Right atrium auricular region (tissue), 2 donors: ENCODE results near the gene RNF141. TPM values are rescaled to one million over a fixed set of nuclear protein-coding genes. Genes with fewer than 3 reads are reported as not detected.

ENCODE experiments used
- DNase-seq: peaks from one replicate; pipeline ENCODE4 v3.0.0-alpha.2; 2019; ENCODE audit warnings: low spot score
- H3K27ac ChIP-seq, 2 donors: fragments of 200-600 bp; sonication (generic); 1 replicate in 1 of 2; 2 replicates in 1 of 2; pipeline ENCODE4 v1.5.1; 2016 to 2019
- H3K27me3 ChIP-seq, 2 donors: fragments of 200-600 bp; sonication (generic); one replicate each; pipeline versions ENCODE4 v1.5.1 to v1.6.0; 2017 to 2019
- H3K36me3 ChIP-seq: fragments of 200-600 bp; sonication (generic); one replicate; pipeline ENCODE4 v1.5.1; 2016
- H3K4me1 ChIP-seq, 2 donors: fragments of 200-600 bp; sonication (generic); one replicate each; pipeline versions ENCODE4 v1.5.1 to v1.6.0; 2017 to 2019
- H3K4me3 ChIP-seq, 2 donors: fragments of 200-600 bp; sonication (generic); 1 replicate in 1 of 2; 2 replicates in 1 of 2; pipeline ENCODE4 v1.5.1; 2017 to 2019; ENCODE audit warnings: mild to moderate bottlenecking in 1 of 2, moderate library complexity in 1 of 2
- H3K9me3 ChIP-seq, 2 donors: fragments of 200-600 bp; sonication (generic); one replicate each; pipeline ENCODE4 v1.5.1; 2019
- total RNA-seq, 2 donors: library from RNA; depleted of rRNA; stranded (reverse); fragments of >200 nt; gene quantifications; one replicate each; pipeline ENCODE4 v1.1.0, GENCODE V29; 2016
- TF ChIP-seq, protein P1 (sequence below), 2 donors: fragments of 200-600 bp; sonication (generic); IDR thresholded peaks; one replicate each; pipeline ENCODE4 v1.5.1; 2019; ENCODE audit warnings: antibody characterized with exemption in 2 of 2

RNF141 gene
- total RNA-seq, 2 donors from 2014 or later: 22.9 to 29.8 TPM

DNA sequence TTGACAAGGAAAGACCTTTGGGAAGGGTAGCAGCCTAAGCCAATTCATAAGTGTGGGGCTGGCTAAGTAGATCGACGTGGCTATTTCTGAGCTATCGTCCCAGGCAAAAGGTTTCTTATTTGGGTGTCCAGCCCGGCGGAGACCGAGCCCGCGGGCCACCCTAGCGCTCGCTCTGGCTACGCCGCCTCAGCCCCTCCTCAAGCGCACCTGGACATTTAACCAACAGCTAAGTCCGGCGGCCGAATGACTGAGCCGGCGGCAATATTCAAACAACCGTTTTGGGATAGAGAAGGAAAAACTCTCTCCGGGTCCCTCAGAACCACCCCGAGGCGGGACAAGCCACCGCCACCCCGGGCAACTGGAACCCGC lies 457 bp downstream of the RNF141 start:
- no peak for DNase-seq

DNA sequence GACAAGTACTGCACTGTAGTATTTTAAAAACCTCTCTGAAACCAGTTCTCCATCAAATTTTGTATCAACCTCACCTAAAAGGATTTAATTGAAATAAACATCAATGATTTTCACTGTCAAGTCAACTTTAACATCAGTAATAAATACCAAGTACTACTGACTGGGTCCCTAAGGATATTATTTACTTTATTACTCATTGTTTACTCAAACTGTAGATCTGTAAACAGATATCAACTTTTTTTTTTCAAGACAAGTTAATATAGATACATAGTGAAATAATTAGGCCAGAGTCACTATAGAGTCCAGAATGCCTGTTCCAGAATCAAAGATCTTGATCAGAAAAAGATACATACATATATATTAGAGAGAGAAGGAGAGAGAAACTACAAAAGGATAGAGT lies 1.6 kb downstream of the RNF141 start:
- TF ChIP-seq, protein P1, sequence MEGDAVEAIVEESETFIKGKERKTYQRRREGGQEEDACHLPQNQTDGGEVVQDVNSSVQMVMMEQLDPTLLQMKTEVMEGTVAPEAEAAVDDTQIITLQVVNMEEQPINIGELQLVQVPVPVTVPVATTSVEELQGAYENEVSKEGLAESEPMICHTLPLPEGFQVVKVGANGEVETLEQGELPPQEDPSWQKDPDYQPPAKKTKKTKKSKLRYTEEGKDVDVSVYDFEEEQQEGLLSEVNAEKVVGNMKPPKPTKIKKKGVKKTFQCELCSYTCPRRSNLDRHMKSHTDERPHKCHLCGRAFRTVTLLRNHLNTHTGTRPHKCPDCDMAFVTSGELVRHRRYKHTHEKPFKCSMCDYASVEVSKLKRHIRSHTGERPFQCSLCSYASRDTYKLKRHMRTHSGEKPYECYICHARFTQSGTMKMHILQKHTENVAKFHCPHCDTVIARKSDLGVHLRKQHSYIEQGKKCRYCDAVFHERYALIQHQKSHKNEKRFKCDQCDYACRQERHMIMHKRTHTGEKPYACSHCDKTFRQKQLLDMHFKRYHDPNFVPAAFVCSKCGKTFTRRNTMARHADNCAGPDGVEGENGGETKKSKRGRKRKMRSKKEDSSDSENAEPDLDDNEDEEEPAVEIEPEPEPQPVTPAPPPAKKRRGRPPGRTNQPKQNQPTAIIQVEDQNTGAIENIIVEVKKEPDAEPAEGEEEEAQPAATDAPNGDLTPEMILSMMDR (IDR thresholded peaks at IDR 0.05): no peak
- H3K4me1 ChIP-seq: peaks cover 0 to 14% of the 10 kb centered on the region in 2 donors
- no peak overlapping the region for H3K27ac ChIP-seq
- no peaks in the 10 kb centered on the region for H3K9me3 ChIP-seq
- H3K27me3 ChIP-seq: no peaks in the 10 kb centered on the region
- no peak for DNase-seq
- no peaks in the 10 kb centered on the region for H3K36me3 ChIP-seq
- H3K4me3 ChIP-seq: no peak overlapping the region

More for the DNA sequence above, 457 bp downstream of the RNF141 start:
- Histone ChIP-seq H3K36me3 (no peaks in the 10 kb centered on the region), H3K4me3 (peak overlapping the region; percentile 80 to 91), H3K4me1 (peaks cover 0 to 14% of the 10 kb centered on the region in 2 donors), H3K9me3 (no peaks in the 10 kb centered on the region), H3K27me3 (no peaks in the 10 kb centered on the region), H3K27ac (peak overlapping the region; percentile 88 to 92)
- TF ChIP-seq, protein P1 (IDR thresholded peaks at IDR 0.05): no peak

DNA sequence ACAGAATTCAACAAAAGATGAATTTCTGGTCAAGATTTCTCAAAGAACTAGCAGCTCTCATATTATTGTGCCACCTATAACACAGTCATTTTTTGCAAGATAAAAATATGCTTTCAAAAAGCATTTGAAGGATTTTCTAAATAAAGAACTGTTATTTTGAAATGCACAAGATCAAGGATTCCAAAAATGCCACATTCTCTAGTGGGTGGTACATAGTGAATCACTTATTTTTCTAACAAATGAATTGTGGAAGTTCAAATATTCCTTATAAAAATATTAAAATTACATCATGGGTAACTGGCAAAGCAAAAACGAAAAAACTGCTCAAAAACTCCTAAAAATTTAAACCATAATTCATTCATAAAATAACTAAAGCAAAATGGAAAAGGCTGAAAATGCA lies 2.1 kb downstream of the RNF141 start:
- Histone ChIP-seq H3K27ac (no peak overlapping the region), H3K27me3 (no peaks in the 10 kb centered on the region), H3K36me3 (no peaks in the 10 kb centered on the region), H3K4me1 (peaks cover 0 to 14% of the 10 kb centered on the region in 2 donors), H3K9me3 (no peaks in the 10 kb centered on the region), H3K4me3 (no peak overlapping the region)
- TF ChIP-seq, protein P1 (IDR thresholded peaks at IDR 0.05): no peak
- no peak for DNase-seq

DNA sequence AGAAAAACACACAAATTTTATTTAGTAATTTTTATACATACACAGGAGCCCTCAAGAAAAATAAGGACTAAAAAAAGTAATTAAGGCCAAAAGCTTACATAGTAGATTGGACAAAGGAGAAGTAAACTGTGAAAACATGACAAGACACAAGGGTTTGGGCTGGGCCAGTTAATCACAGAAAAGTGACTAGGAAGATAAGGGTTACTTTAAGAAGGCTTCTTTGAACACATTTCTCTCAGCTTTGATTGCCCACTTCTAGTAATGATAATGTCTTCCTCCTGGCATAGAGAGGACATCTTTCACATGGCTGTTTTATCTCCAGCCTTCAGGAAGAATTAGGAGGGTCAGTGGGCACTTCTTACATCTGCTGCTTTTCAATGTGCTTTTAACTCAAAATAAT lies 3.4 kb downstream of the RNF141 start:
- TF ChIP-seq, protein P1 (IDR thresholded peaks at IDR 0.05): no peak
- Histone ChIP-seq H3K4me1 (peaks cover 0 to 14% of the 10 kb centered on the region in 2 donors), H3K27ac (no peak overlapping the region), H3K27me3 (no peaks in the 10 kb centered on the region), H3K4me3 (no peak overlapping the region), H3K36me3 (peaks cover 6% of the 10 kb centered on the region), H3K9me3 (no peaks in the 10 kb centered on the region)
- DNase-seq: no peak

DNA sequence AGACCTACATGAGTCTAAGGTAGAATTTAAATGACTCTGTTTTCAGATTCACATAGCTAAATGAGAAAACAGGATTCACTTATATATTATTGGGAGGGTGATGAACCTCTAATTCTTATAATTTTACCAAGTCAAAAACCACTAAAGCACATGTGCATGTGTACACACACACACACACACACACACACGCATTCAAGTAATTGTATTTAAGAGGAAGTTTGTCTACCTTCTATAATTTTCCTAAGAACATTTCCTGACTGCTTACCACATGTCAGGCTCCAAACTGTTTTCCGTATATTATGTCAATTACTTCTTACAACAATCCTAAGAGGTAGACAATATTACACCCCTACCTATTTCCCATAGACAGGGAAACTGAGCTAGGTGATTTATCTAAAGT lies 6.7 kb downstream of the RNF141 start:
- Histone ChIP-seq H3K27ac (no peak overlapping the region), H3K4me1 (no peaks in the 10 kb centered on the region), H3K9me3 (no peaks in the 10 kb centered on the region), H3K27me3 (no peaks in the 10 kb centered on the region), H3K36me3 (peaks cover 19% of the 10 kb centered on the region), H3K4me3 (no peak overlapping the region)
- no peak for DNase-seq
- TF ChIP-seq, protein P1 (IDR thresholded peaks at IDR 0.05): no peak

DNA sequence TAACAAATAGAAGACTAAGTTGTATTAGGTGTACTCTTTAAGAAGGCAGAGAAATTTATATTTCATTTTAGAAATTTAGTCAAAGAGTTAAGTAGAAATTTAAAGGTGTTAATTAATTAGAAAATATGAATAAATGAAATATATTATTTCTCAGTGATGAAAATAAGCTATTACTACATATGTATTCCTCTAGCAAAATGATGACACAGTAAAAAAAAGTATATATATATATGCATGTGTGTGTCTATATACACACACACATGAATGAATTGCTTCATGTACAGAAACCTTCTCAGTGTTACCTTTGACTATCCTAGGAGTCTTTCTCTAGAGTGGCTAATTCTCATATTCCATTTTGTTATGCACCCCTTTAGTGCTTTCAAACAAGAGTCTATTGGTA lies 7.7 kb downstream of the RNF141 start:
- Histone ChIP-seq H3K27ac (no peak overlapping the region), H3K4me1 (no peaks in the 10 kb centered on the region), H3K9me3 (no peaks in the 10 kb centered on the region), H3K4me3 (no peak overlapping the region), H3K36me3 (peaks cover 29% of the 10 kb centered on the region), H3K27me3 (no peaks in the 10 kb centered on the region)
- DNase-seq: no peak
- TF ChIP-seq, protein P1 (IDR thresholded peaks at IDR 0.05): no peak
